Measurements from ENCODE around the gene SYMPK. TPM values are rescaled to one million over a fixed set of nuclear protein-coding genes. Genes with fewer than 3 reads are reported as not detected.

Gene SYMPK
- total and polyA plus RNA-seq, 10 donors: 56.3 to 148 (median 75.9) TPM

DNA sequence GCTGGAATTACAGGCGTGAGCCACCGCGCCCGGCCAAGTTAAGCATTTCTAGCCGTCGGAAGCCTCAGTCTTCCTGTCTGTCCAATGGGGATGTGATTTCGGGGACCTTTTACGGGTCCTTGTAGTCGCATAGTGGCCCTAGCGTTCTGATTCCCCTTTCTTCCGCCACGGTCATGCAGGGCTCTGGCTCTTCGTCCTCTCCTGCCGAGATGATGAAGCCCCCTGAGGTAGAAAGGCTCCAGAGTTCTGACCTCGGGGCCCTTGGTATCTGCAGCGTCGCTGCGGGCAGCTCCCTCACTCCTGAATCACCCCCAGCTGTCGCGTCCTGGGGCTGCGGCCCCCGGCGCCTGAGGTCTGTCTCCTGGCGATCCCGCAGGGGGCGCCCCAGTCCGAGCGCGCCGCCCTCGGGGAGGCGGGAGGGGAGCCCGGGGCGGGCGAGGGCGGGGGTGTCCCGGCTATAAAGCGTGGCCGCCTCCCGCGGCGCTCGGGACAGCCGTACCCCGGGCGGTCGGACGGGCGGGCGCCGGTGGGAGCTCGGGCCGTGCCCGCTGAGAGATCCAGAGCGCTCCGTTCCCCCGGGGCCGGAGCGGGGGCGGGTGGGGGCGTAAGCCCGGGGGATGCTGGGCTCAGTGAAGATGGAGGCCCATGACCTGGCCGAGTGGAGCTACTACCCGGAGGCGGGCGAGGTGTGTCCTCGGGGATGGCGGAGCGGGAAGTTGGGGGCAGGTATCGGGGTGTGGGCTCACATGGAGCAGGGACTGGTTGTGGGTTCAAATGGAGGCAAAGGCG lies 1.1 kb upstream of the SYMPK start, which contains the start of gene FOXA3:
Gene FOXA3 (plus strand): TSS at position 487 of the 789 bp plus-strand sequence. CDS start 131 bp downstream, at position 618.
- peaks cover 0 to 28% (median 14%) of the 10 kb centered on the region in 7 donors for H3K27me3 ChIP-seq (replicated peaks in 1 of 7)
- peak within 1 kb of the TSS; percentile 86 to 99 (median 92) for H3K4me3 ChIP-seq
- peak; percentile 90 for DNase-seq
- peak within 1 kb of the TSS in 4 of 8 donors; percentile 93 to 96 (median 94) for H3K27ac ChIP-seq
- intact Hi-C loops (cut with DNase I; ENCODE audit: low total_unique reads): no loop called here
- H3K36me3 ChIP-seq: peaks cover 0 to 25% (median 10%) of the 10 kb centered on the region in 6 donors
- H3K4me1 ChIP-seq: peaks cover 25 to 49% (median 39%) of the 10 kb centered on the region in 6 donors
- no peaks in the 10 kb centered on the region for H3K9me3 ChIP-seq
- TF ChIP-seq, protein P1, sequence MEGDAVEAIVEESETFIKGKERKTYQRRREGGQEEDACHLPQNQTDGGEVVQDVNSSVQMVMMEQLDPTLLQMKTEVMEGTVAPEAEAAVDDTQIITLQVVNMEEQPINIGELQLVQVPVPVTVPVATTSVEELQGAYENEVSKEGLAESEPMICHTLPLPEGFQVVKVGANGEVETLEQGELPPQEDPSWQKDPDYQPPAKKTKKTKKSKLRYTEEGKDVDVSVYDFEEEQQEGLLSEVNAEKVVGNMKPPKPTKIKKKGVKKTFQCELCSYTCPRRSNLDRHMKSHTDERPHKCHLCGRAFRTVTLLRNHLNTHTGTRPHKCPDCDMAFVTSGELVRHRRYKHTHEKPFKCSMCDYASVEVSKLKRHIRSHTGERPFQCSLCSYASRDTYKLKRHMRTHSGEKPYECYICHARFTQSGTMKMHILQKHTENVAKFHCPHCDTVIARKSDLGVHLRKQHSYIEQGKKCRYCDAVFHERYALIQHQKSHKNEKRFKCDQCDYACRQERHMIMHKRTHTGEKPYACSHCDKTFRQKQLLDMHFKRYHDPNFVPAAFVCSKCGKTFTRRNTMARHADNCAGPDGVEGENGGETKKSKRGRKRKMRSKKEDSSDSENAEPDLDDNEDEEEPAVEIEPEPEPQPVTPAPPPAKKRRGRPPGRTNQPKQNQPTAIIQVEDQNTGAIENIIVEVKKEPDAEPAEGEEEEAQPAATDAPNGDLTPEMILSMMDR (IDR thresholded peaks at IDR 0.05 in 8 of 11, conservative IDR thresholded peaks at IDR 0.05 in 3 of 11): peak in 10 of 11 experiments; percentile 49 to 85 (median 70)
- TF ChIP-seq POLR2A (IDR thresholded peaks at IDR 0.05) (no peak), POLR2AphosphoS5 (IDR thresholded peaks at IDR 0.05) (peak in 2 of 3 donors; percentile 26 to 34)
- WGBS, 5 donors: 2 to 4% (median 3%) methylated on average over 37 to 71 of the region's 71 CpGs

DNA sequence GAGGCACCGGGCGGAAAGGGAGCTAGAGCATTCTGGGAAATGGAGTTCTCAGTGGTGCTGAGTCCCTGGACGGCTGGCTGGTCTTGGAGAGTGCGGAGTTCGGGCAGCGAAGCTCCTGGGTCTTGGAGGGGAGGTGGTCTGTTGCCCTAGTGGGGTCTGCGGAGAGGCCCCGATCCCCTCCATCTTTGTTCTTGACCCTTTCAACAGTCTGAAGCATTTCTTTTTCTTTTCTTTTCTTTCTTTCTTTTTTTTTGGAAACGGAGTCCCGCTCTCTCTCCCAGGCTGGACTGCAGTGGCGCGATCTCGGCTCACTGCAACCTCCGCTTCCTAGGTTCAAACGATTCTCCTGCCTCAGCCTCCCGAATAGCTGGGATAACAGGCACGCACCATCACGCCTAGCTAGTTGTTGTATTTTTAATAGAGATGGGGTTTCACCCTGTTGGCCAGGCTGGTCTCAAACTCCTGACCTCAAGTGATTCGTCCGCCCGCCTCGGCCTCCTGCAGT lies 440 bp upstream of the SYMPK start:
- intact Hi-C loops (cut with DNase I; ENCODE audit: low total_unique reads): no loop called here
- Histone ChIP-seq H3K36me3 (peaks cover 0 to 32% (median 14%) of the 10 kb centered on the region in 6 donors), H3K4me1 (peaks cover 25 to 49% (median 39%) of the 10 kb centered on the region in 6 donors), H3K4me3 (peak overlapping the region; percentile 86 to 99 (median 92)), H3K27me3 (replicated peaks in 1 of 7) (peaks cover 0 to 28% (median 14%) of the 10 kb centered on the region in 7 donors), H3K27ac (peak overlapping the region in 4 of 8 donors; percentile 93 to 96 (median 94)), H3K9me3 (no peaks in the 10 kb centered on the region)
- DNase-seq: no peak
- WGBS, 5 donors: 2 to 6% (median 3%) methylated on average over 22 of the region's 22 CpGs
- TF ChIP-seq, protein P1 (IDR thresholded peaks at IDR 0.05 in 8 of 11, conservative IDR thresholded peaks at IDR 0.05 in 3 of 11): no peak
- TF ChIP-seq POLR2A (IDR thresholded peaks at IDR 0.05): no peak
- peak in 2 of 3 donors; percentile 47 to 75 for TF ChIP-seq POLR2AphosphoS5 (IDR thresholded peaks at IDR 0.05)

DNA sequence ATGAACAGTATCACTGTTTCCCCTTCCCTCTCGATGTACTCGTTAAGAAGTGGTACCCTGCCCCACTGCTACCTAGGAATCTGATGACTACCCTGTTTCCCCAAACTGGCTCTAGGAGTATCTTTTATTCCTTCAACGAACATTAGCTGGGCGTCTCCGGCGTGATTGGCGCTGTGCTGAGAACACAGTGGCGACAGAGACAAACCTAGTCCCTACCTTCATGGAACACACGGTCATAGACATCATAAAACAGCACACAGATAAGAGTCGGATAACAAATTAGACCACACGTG lies 730 bp downstream of the SYMPK start:
- H3K27ac ChIP-seq: peak overlapping the region; percentile 88 to 96 (median 94)
- 0 to 1% (median 0%) methylated on average over 11 of the region's 11 CpGs for WGBS, 5 donors
- TF ChIP-seq POLR2AphosphoS5 (IDR thresholded peaks at IDR 0.05): no peak
- TF ChIP-seq POLR2A (IDR thresholded peaks at IDR 0.05): no peak
- TF ChIP-seq, protein P1 (IDR thresholded peaks at IDR 0.05 in 8 of 11, conservative IDR thresholded peaks at IDR 0.05 in 3 of 11): no peak

More for the DNA sequence above, 730 bp downstream of the SYMPK start:
- peaks cover 25 to 56% (median 39%) of the 10 kb centered on the region in 6 donors for H3K4me1 ChIP-seq
- H3K27me3 ChIP-seq (replicated peaks in 1 of 7): peaks cover 0 to 28% (median 14%) of the 10 kb centered on the region in 7 donors
- peak overlapping the region; percentile 86 to 99 (median 92) for H3K4me3 ChIP-seq
- H3K9me3 ChIP-seq: no peaks in the 10 kb centered on the region
- DNase-seq: no peak
- H3K36me3 ChIP-seq: peaks cover 0 to 41% (median 18%) of the 10 kb centered on the region in 6 donors
- intact Hi-C loops (cut with DNase I; ENCODE audit: low total_unique reads): no loop called here

All from spleen (tissue), 11 donors.